ENCODE results near the gene SHANK3. TPM values are rescaled to one million over a fixed set of nuclear protein-coding genes. Genes with fewer than 3 reads are reported as not detected.

SHANK3 gene
- total and polyA plus RNA-seq, 2 of the 4 experiments (the other 2 are of a cell fraction), result 0.18 to 1.5 TPM

- TF ChIP-seq CTCF (conservative IDR thresholded peaks at IDR 0.05; ENCODE audit: low read depth, low read length) (peak; percentile 43), BHLHE40 (IDR thresholded peaks at IDR 0.05; ENCODE audit: low read depth, low read length) (peak; percentile 27; the same call in 1 of the 2 replicates), MXI1 (IDR thresholded peaks at IDR 0.05; ENCODE audit: borderline replicate concordance, low read depth, low read length) (peak; percentile 66; the same call in 1 of the 2 replicates), CHD1 (IDR thresholded peaks at IDR 0.05; ENCODE audit: low read depth, low read length) (no peak)
Observed at GRCh38 chr22:50627642-50628542, 44.7 kb upstream of the SHANK3 start, which contains the start of gene ARSA (continued).

All from IMR-90 (cell line).